Osteocyte (in vitro differentiated cells): ENCODE measurements around the gene HYAL4. TPM values are rescaled to one million over a fixed set of nuclear protein-coding genes. Genes with fewer than 3 reads are reported as not detected.

ENCODE experiments used
- DNase-seq: peaks from one replicate; pipeline ENCODE4 v3.0.0; 2021; ENCODE audit warnings: mixed read lengths; ENCODE audit not compliant: unreplicated experiment; ENCODE audit errors: extremely low spot score
- H3K27ac Mint-ChIP-seq: one replicate; pipeline ENCODE4 v1.8.0; 2021; ENCODE audit warnings: mild to moderate bottlenecking, mixed read lengths; ENCODE audit not compliant: unreplicated experiment
- H3K27me3 Mint-ChIP-seq: one replicate; pipeline ENCODE4 v1.8.0; 2021; ENCODE audit warnings: mixed read lengths; ENCODE audit not compliant: unreplicated experiment
- H3K36me3 Mint-ChIP-seq: one replicate; pipeline ENCODE4 v1.8.0; 2021; ENCODE audit warnings: mixed read lengths; ENCODE audit not compliant: unreplicated experiment
- H3K4me1 Mint-ChIP-seq: one replicate; pipeline ENCODE4 v1.8.0; 2021; ENCODE audit warnings: mixed read lengths; ENCODE audit not compliant: unreplicated experiment
- H3K4me3 Mint-ChIP-seq: one replicate; pipeline ENCODE4 v1.8.0; 2021; ENCODE audit warnings: mild to moderate bottlenecking, moderate library complexity, mixed read lengths; ENCODE audit not compliant: unreplicated experiment
- H3K9me3 Mint-ChIP-seq: one replicate; pipeline ENCODE4 v1.8.0; 2021; ENCODE audit warnings: mixed read lengths; ENCODE audit not compliant: unreplicated experiment
- CTCF ChIP-seq: fragments of 200-600 bp; sonication (generic); IDR thresholded peaks from 2 replicates; pipeline ENCODE4 v1.5.0; 2021; ENCODE audit warnings: antibody characterized with exemption, mild to moderate bottlenecking, moderate library complexity
- total RNA-seq: library from RNA; stranded (reverse); gene quantifications from 2 replicates; pipeline ENCODE4 v1.2.1, GENCODE V29; 2021

The HYAL4 gene
- total RNA-seq, 1 donor from 2014 or later = not detected

GRCh38 chr7:123901101-123901500 lies 56.1 kb downstream of the HYAL4 start:
- Mint-ChIP-seq H3K36me3 (no peaks in the 10 kb centered on the region), H3K27me3 (no peaks in the 10 kb centered on the region), H3K4me3 (no peak overlapping the region), H3K4me1 (no peaks in the 10 kb centered on the region), H3K27ac (no peak overlapping the region), H3K9me3 (peaks cover 4% of the 10 kb centered on the region)
- TF ChIP-seq CTCF = no peak
- no peak for DNase-seq

GRCh38 chr7:123905714-123906113 lies 60.7 kb downstream of the HYAL4 start:
- Mint-ChIP-seq H3K27ac (no peak overlapping the region), H3K9me3 (no peaks in the 10 kb centered on the region), H3K36me3 (no peaks in the 10 kb centered on the region)

GRCh38 chr7:123916240-123916724 lies 71.3 kb downstream of the HYAL4 start:
- peak; percentile 46 for TF ChIP-seq CTCF
- Mint-ChIP-seq H3K4me1 (no peaks in the 10 kb centered on the region), H3K27me3 (peaks cover 3% of the 10 kb centered on the region), H3K4me3 (no peak overlapping the region), H3K36me3 (no peaks in the 10 kb centered on the region), H3K27ac (no peak overlapping the region), H3K9me3 (no peaks in the 10 kb centered on the region)
- DNase-seq = no peak

More at GRCh38 chr7:123905714-123906113, 60.7 kb downstream of the HYAL4 start:
- no peak overlapping the region for H3K4me3 Mint-ChIP-seq
- DNase-seq = no peak
- H3K4me1 Mint-ChIP-seq = no peaks in the 10 kb centered on the region
- TF ChIP-seq CTCF = no peak
- peaks cover 3% of the 10 kb centered on the region for H3K27me3 Mint-ChIP-seq

GRCh38 chr7:123917878-123918277 lies 72.9 kb downstream of the HYAL4 start:
- TF ChIP-seq CTCF = no peak
- Mint-ChIP-seq H3K27me3 (peaks cover 3% of the 10 kb centered on the region), H3K27ac (no peak overlapping the region), H3K4me1 (no peaks in the 10 kb centered on the region), H3K36me3 (no peaks in the 10 kb centered on the region), H3K9me3 (no peaks in the 10 kb centered on the region), H3K4me3 (no peak overlapping the region)
- DNase-seq = no peak

- peaks cover 3% of the 10 kb centered on the region for H3K27me3 Mint-ChIP-seq
- no peaks in the 10 kb centered on the region for H3K36me3 Mint-ChIP-seq
- H3K9me3 Mint-ChIP-seq = no peaks in the 10 kb centered on the region
- no peak for DNase-seq
- no peak overlapping the region for H3K4me3 Mint-ChIP-seq
- no peak for TF ChIP-seq CTCF
- H3K27ac Mint-ChIP-seq = no peak overlapping the region
- H3K4me1 Mint-ChIP-seq = no peaks in the 10 kb centered on the region
Measured at GRCh38 chr7:123918309-123918708, 73.3 kb downstream of the HYAL4 start.
